Adrenal gland (tissue), 12 donors: ENCODE measurements around the gene HARBI1. TPM values are rescaled to one million over a fixed set of nuclear protein-coding genes. Genes with fewer than 3 reads are reported as not detected.

Experiments used
- DNase-seq, 7 donors: peaks; one replicate each; pipeline ENCODE4 v3.0.0-alpha.2; 2019 to 2020
- H3K27ac ChIP-seq, 5 donors: fragments of 200-600 bp; sonication (generic) in 4 of 5; 1 replicate in 3 of 5; 2 replicates in 2 of 5; pipeline versions ENCODE4 v1.5.1 to v1.8.0; 2016 to 2020; ENCODE audit warnings: mild to moderate bottlenecking in 1 of 5
- H3K27me3 ChIP-seq: fragments of 200-600 bp; 2 replicates; pipeline ENCODE4 v1.8.0; 2021
- H3K36me3 ChIP-seq, 2 donors: fragments of 200-600 bp; replicated peaks in 1 of 2; 1 replicate in 1 of 2; 2 replicates in 1 of 2; pipeline versions ENCODE4 v1.5.1 to v1.8.0; 2018 to 2022
- H3K4me1 ChIP-seq, 2 donors: fragments of 200-600 bp; replicated peaks in 1 of 2; 1 replicate in 1 of 2; 2 replicates in 1 of 2; pipeline versions ENCODE4 v1.5.1 to v1.8.0; 2018 to 2021
- H3K4me3 ChIP-seq, 4 donors: fragments of 200-600 bp; sonication (generic) in 3 of 4; one replicate each; pipeline ENCODE4 v1.5.1; 2016 to 2018
- H3K9me3 ChIP-seq, 3 donors: fragments of 200-600 bp; sonication (generic) in 1 of 3; replicated peaks in 1 of 3; 1 replicate in 2 of 3; 2 replicates in 1 of 3; pipeline versions ENCODE4 v1.5.1 to v1.8.0; 2016 to 2021
- CTCF ChIP-seq, 6 experiments: fragments of 450-650 bp in 4 of 6; fragments of 200-600 bp in 2 of 6; sonication (generic) in 1 of 6; IDR thresholded peaks; 1 replicate in 5 of 6; 2 replicates in 1 of 6; pipeline versions ENCODE4 v1.5.1 to v1.8.0; 2016 to 2021; ENCODE audit warnings: antibody characterized with exemption in 6 of 6, mild to moderate bottlenecking in 2 of 6, moderate library complexity in 1 of 6
- POLR2A ChIP-seq, 2 donors: fragments of 450-650 bp; IDR thresholded peaks; one replicate each; pipeline ENCODE4 v1.6.1; 2017; ENCODE audit warnings: antibody characterized with exemption in 2 of 2, mild to moderate bottlenecking in 2 of 2, moderate library complexity in 1 of 2
- WGBS, 4 donors: extraction: QIAGEN DNeasy Blood & Tissue Kit in 2 of 4; methylation state at CpG; one replicate each; pipeline versions ENCODE4 v1.1.5 to v1.1.7; 2013 to 2017; 5-methylcytosine and 5-hydroxymethylcytosine counted together
- intact Hi-C, 2 donors: fragments of 100-400 bp; cut with DNase I; formaldehyde crosslinking; loops; one replicate each; pipeline versions ENCODE4 v1.14.1 to v1.15.0; 2022 to 2023
- polyA plus RNA-seq, 3 donors: library from polyadenylated mRNA; stranded (reverse); fragments of 200-250 nt in 2 of 3; fragments of 350-450 nt in 1 of 3; fragmentation: Illumina TruSeq in 1 of 3; extraction: RNeasy Lipid Tissue Mini Kit (QIAGEN cat#74804) in 1 of 3; gene quantifications; one replicate each; pipeline ENCODE4 v1.2.3, GENCODE V29; 2013 to 2014
- total RNA-seq, 9 donors: library from RNA; depleted of rRNA in 4 of 9; stranded (reverse); fragments of >200 nt in 4 of 9; fragments of 120-200 nt in 1 of 9; fragmentation: NEBNext Ultra II Directional in 1 of 9; extraction: Animal tissue kit (Norgen Biotek cat#: 25700) in 1 of 9; gene quantifications; one replicate each; pipeline versions ENCODE4 v1.1.0 to v1.2.4, GENCODE V29; 2013 to 2023
- donor health status: healthy with polysubstance abuse.
- donor health status: Bipolar disorder and iron deficiency.
- donor health status: DM: yes; HTN: yes; CAD: no.
- donor health status: DM: no; HTN: no; CAD: no.
- donor health status: DM: no; HTN: no; CAD: no.
- donor health status: DM: yes; HTN: yes; CAD: no.

Gene HARBI1
- total and polyA plus RNA-seq, 12 donors, result 1.5 to 7.4 (median 5.6) TPM

DNA sequence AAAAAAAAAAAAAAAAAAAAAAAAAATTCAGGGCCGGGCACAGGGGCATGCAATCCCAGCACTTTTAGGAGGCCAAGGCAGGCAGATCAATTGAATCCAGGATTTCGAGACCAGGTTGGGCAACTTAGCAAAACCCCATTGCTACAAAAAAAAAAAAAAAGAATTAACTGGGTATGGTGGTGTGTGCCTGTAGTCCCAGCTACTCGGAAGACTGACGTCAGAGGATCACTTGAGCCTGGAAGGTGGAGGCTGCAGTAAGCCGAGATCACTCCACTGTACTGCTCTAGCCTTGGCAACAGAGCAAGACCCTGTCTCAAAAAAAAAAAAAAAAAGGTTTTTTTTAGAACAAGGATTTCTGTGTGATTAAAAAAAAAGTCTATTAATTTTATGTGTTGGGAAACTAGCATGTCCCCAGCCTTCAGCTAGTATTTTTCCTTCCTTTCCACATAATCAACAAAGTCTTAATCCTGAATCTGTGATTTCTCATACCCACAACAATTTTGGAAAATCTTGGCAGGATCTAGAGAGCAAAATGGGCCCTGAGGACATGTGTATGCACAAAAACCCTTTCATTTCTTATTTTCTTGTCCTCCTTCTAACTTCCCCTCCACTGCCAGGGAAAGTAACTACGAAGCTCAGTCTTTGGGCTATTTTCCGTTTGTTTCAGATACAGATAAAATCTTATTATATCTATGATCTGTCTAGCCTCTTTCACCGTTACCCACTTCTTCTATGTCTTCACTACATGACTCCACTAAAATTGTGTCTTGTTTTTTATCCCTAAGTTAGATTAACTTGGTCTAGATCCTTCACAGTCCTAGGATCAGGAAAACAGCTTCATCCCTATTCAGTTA, 17.5 kb downstream of the HARBI1 start:
- DNase-seq, result peak; percentile 59 to 87 (median 76)
- Histone ChIP-seq H3K36me3 (peaks cover 0 to 2% of the 10 kb centered on the region in 2 donors), H3K4me1 (peaks cover 22 to 34% of the 10 kb centered on the region in 2 donors), H3K27me3 (no peaks in the 10 kb centered on the region), H3K9me3 (no peaks in the 10 kb centered on the region), H3K4me3 (no peak overlapping the region), H3K27ac (peak overlapping the region; percentile 74 to 96 (median 85))
- intact Hi-C loops, result loop anchor here in 1 of 2 donors (10.0 kb wide), 1 partner anchor 215 kb away; the partner anchor contains the start of gene MDK
- 44 to 51% (median 46%) methylated on average over 8 of the region's 8 CpGs for WGBS, 4 donors
- TF ChIP-seq POLR2A (IDR thresholded peaks at IDR 0.05) (peak in 1 of 2 donors; percentile 39), CTCF (IDR thresholded peaks at IDR 0.05) (no peak)

DNA sequence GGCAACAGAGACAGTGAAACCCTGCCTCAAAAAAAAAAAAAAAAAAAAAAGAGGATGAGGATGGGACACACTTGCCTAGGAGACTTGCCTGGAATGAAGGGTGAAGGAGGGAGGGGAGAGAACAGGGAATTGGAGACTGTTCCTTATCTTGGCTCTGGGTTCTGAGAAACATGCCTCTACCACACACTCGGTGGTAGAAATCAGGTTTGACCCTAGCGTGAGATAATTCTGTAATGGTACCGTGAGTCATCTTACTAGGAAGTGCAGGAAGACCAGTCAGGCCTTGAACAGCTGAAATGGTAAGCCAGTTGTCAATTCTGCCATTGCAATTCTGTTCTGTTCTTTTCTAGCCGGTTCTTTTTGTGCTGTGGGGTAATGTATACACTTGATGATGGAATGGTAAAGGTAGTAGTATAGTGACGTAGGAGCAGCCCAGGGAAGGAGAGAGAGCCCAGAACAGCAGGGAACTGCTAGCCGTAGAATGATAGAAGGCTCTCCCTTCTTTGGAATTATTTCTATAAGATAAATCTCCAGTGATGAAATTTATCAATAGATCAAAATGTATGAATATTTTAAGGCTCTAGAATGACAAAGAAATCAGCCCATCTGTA, 19.3 kb downstream of the HARBI1 start:
- no peak for TF ChIP-seq CTCF (IDR thresholded peaks at IDR 0.05)
- TF ChIP-seq POLR2A (IDR thresholded peaks at IDR 0.05), result no peak
- H3K4me1 ChIP-seq, result peaks cover 23 to 42% of the 10 kb centered on the region in 2 donors
- no peaks in the 10 kb centered on the region for H3K9me3 ChIP-seq
- H3K36me3 ChIP-seq, result no peaks in the 10 kb centered on the region
- 49 to 75% (median 59%) methylated on average over 6 of the region's 6 CpGs for WGBS, 4 donors
- H3K27ac ChIP-seq, result peak overlapping the region; percentile 20 to 96 (median 77)
- DNase-seq, result peak in 3 of 7 donors; percentile 30 to 45 (median 44)
- intact Hi-C loops, result no loop called here
- H3K27me3 ChIP-seq, result no peaks in the 10 kb centered on the region
- H3K4me3 ChIP-seq, result no peak overlapping the region

DNA sequence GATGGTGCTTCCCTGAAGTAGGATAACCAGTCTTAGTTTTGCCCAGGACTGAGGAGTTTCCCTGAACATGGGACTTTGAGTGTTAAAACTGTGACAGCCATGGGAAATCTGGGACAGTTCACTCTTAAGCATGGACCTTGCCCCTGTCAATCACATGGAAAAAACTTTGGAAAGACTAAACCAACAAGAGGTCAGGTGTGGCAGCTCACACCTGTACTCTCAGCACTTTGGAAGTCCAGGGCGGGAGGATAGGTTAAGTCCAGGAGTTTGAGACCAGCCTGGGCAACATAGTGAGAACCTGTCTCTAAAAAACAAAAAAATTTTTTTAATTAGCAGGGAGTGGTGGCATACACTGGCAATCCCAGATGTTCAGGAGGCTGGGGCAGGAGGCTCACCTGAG, 19.9 kb downstream of the HARBI1 start:
- Histone ChIP-seq H3K9me3 (no peaks in the 10 kb centered on the region), H3K4me3 (no peak overlapping the region), H3K27me3 (no peaks in the 10 kb centered on the region), H3K27ac (peak overlapping the region in 2 of 5 donors; percentile 44 to 88), H3K36me3 (no peaks in the 10 kb centered on the region), H3K4me1 (peaks cover 28 to 48% of the 10 kb centered on the region in 2 donors)
- TF ChIP-seq POLR2A (IDR thresholded peaks at IDR 0.05), result no peak
- no peak for TF ChIP-seq CTCF (IDR thresholded peaks at IDR 0.05)
- WGBS, 4 donors, result 90 to 100% (median 94%) methylated on average over 1 of the region's 1 CpG
- no peak for DNase-seq
- intact Hi-C loops, result no loop called here

GRCh38 chr11:46594785-46595184, 22.2 kb downstream of the HARBI1 start:
- DNase-seq, result no peak
- no peaks in the 10 kb centered on the region for H3K9me3 ChIP-seq
- no peaks in the 10 kb centered on the region for H3K27me3 ChIP-seq
- no peak overlapping the region for H3K27ac ChIP-seq
- H3K36me3 ChIP-seq, result no peaks in the 10 kb centered on the region
- H3K4me1 ChIP-seq, result peaks cover 39 to 57% of the 10 kb centered on the region in 2 donors
- intact Hi-C loops, result no loop called here
- TF ChIP-seq POLR2A (IDR thresholded peaks at IDR 0.05), result no peak
- no peak for TF ChIP-seq CTCF (IDR thresholded peaks at IDR 0.05)
- no peak overlapping the region for H3K4me3 ChIP-seq
- 91 to 92% (median 92%) methylated on average over 10 of the region's 10 CpGs for WGBS, 4 donors
